Mesothelial cell of epicardium (in vitro differentiated cells): ENCODE data around the gene HDAC7. TPM values are rescaled to one million over a fixed set of nuclear protein-coding genes. Genes with fewer than 3 reads are reported as not detected.

Experiments
- DNase-seq, 2 experiments: peaks; one replicate each; pipeline ENCODE4 v3.0.0; 2021; ENCODE audit warnings: low spot score in 2 of 2; ENCODE audit not compliant: unreplicated experiment in 2 of 2
- H3K27ac Mint-ChIP-seq: 2 replicates; pipeline ENCODE4 v1.8.0; 2021; ENCODE audit warnings: mixed read lengths
- H3K27me3 Mint-ChIP-seq: 2 replicates; pipeline ENCODE4 v1.8.0; 2021; ENCODE audit warnings: low read depth, mixed read lengths
- H3K36me3 Mint-ChIP-seq: 2 replicates; pipeline ENCODE4 v1.8.0; 2021; ENCODE audit warnings: mixed read lengths
- H3K4me1 Mint-ChIP-seq: 2 replicates; pipeline ENCODE4 v1.8.0; 2021; ENCODE audit warnings: mixed read lengths
- H3K4me3 Mint-ChIP-seq: 2 replicates; pipeline ENCODE4 v1.8.0; 2021; ENCODE audit warnings: mild to moderate bottlenecking, moderate library complexity, mixed read lengths
- H3K9me3 Mint-ChIP-seq: 2 replicates; pipeline ENCODE4 v1.8.0; 2021; ENCODE audit warnings: mixed read lengths
- total RNA-seq: library from RNA; stranded (reverse); gene quantifications from 3 replicates; pipeline ENCODE4 v1.2.1, GENCODE V29; 2021
- TF ChIP-seq, protein P1 (sequence below): fragments of 200-600 bp; sonication (generic); IDR thresholded peaks from one replicate; pipeline ENCODE4 v1.5.0; 2021; ENCODE audit warnings: antibody characterized with exemption; ENCODE audit not compliant: unreplicated experiment

HDAC7 gene
- total RNA-seq, 1 donor from 2014 or later, result 132 TPM

GRCh38 chr12:47739297-47739696, 80.4 kb downstream of the HDAC7 start:
- Mint-ChIP-seq H3K9me3 (no peaks in the 10 kb centered on the region), H3K4me3 (no peak overlapping the region), H3K4me1 (peaks cover 34% of the 10 kb centered on the region), H3K27me3 (no peaks in the 10 kb centered on the region), H3K27ac (no peak overlapping the region), H3K36me3 (no peaks in the 10 kb centered on the region)
- no peak for DNase-seq
- TF ChIP-seq, protein P1, sequence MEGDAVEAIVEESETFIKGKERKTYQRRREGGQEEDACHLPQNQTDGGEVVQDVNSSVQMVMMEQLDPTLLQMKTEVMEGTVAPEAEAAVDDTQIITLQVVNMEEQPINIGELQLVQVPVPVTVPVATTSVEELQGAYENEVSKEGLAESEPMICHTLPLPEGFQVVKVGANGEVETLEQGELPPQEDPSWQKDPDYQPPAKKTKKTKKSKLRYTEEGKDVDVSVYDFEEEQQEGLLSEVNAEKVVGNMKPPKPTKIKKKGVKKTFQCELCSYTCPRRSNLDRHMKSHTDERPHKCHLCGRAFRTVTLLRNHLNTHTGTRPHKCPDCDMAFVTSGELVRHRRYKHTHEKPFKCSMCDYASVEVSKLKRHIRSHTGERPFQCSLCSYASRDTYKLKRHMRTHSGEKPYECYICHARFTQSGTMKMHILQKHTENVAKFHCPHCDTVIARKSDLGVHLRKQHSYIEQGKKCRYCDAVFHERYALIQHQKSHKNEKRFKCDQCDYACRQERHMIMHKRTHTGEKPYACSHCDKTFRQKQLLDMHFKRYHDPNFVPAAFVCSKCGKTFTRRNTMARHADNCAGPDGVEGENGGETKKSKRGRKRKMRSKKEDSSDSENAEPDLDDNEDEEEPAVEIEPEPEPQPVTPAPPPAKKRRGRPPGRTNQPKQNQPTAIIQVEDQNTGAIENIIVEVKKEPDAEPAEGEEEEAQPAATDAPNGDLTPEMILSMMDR, result no peak

DNA sequence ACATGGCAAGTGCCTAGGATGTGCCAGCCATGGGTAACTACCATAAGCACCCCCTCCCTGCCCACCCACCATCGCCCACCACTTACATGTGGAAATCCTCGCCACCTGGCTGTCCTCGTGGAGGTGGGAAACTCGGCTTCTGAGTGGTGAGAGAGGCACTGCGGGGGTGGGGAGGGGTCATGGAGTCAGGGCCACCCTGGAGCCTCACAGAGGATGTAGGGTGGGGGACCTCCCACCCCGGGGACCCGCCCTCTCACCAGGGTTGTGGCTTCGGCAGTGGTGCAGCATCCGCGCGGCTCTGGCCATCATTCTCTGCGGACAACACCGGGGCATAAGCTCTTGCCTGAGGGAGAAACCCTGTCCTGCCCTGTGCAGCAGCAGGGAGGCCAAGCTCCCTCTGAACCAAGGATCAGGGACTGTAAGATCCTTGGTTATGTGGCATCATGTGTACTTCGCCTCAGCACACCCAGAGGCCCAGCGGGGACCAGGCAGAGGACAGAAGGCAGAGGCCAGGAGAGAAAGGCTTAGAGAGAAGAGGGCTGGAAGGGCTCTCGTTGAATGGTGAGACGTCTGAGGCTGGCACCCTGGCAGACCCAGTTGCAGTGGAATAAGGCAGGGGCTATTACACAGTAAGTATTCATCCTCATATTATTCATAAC, 81.6 kb downstream of the HDAC7 start:
- H3K4me3 Mint-ChIP-seq, result no peak overlapping the region

GRCh38 chr12:47736877-47737676, 82.6 kb downstream of the HDAC7 start:
- Mint-ChIP-seq H3K27me3 (no peaks in the 10 kb centered on the region), H3K4me3 (no peak overlapping the region), H3K27ac (peak overlapping the region; percentile 87), H3K9me3 (no peaks in the 10 kb centered on the region), H3K36me3 (no peaks in the 10 kb centered on the region), H3K4me1 (peaks cover 37% of the 10 kb centered on the region)
- TF ChIP-seq, protein P1, result no peak
- DNase-seq, result no peak

More for the DNA sequence above, 81.6 kb downstream of the HDAC7 start:
- Mint-ChIP-seq H3K4me1 (peaks cover 37% of the 10 kb centered on the region), H3K27me3 (no peaks in the 10 kb centered on the region), H3K9me3 (no peaks in the 10 kb centered on the region), H3K27ac (no peak overlapping the region), H3K36me3 (no peaks in the 10 kb centered on the region)
- TF ChIP-seq, protein P1, result no peak
- no peak for DNase-seq

DNA sequence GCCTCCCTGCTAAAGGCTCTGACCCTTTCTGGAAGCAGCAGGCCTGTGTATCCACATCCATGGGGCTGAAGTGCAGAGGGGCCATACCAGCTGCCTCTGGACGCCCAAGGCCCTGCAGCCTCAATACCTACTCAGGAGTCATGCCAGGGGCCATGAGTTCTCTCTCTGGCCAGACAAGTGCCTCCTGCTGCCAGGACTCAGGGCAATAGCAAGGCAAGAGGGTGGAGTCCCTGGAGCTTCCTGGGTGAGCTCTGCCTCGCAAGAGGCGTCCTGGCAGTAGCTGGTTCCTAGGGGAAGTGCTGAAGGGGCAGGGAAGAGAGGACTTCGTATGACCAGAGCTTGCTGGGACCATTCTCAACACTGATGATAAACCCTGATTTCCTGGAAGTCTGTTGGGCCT, 83.5 kb downstream of the HDAC7 start:
- H3K9me3 Mint-ChIP-seq, result no peaks in the 10 kb centered on the region
- no peak overlapping the region for H3K4me3 Mint-ChIP-seq
- H3K27ac Mint-ChIP-seq, result no peak overlapping the region
- H3K4me1 Mint-ChIP-seq, result peaks cover 35% of the 10 kb centered on the region
- no peak for DNase-seq
- no peaks in the 10 kb centered on the region for H3K27me3 Mint-ChIP-seq
- TF ChIP-seq, protein P1, result no peak
- no peaks in the 10 kb centered on the region for H3K36me3 Mint-ChIP-seq

GRCh38 chr12:47735649-47736048, 84.1 kb downstream of the HDAC7 start:
- TF ChIP-seq, protein P1, result no peak
- no peak overlapping the region for H3K27ac Mint-ChIP-seq

More at GRCh38 chr12:47735649-47736048, 84.1 kb downstream of the HDAC7 start:
- H3K4me3 Mint-ChIP-seq, result no peak overlapping the region
- H3K27me3 Mint-ChIP-seq, result no peaks in the 10 kb centered on the region
- no peaks in the 10 kb centered on the region for H3K36me3 Mint-ChIP-seq
- DNase-seq, result no peak
- peaks cover 32% of the 10 kb centered on the region for H3K4me1 Mint-ChIP-seq
- H3K9me3 Mint-ChIP-seq, result no peaks in the 10 kb centered on the region
